ENCODE results near the gene DTL. TPM values are rescaled to one million over a fixed set of nuclear protein-coding genes. Genes with fewer than 3 reads are reported as not detected.
A peak's percentile ranks its signal among the peaks of the same experiment; 100 is the strongest.
"Not testable (repeated sequence)": the region's sequence is repeated elsewhere in the genome, so short reads cannot be mapped to it uniquely, and the experiment has no call there.

DTL gene
- total and polyA plus RNA-seq, 7 donors, result 0.36 to 4.4 (median 0.60) TPM; not detected in 2

- H3K36me3 ChIP-seq, result no peaks in the 10 kb centered on the region
- no peaks in the 10 kb centered on the region for H3K4me1 ChIP-seq
- H3K9me3 ChIP-seq, result no peaks in the 10 kb centered on the region
- no peaks in the 10 kb centered on the region for H3K27me3 ChIP-seq
- H3K27ac ChIP-seq, result no peak overlapping the region
- 91 to 94% methylated on average over 3 of the region's 3 CpGs for WGBS, 2 donors
- no peak for DNase-seq
- TF ChIP-seq EP300 (IDR thresholded peaks at IDR 0.05) (no peak), POLR2AphosphoS5 (IDR thresholded peaks at IDR 0.05) (no peak), POLR2A (IDR thresholded peaks at IDR 0.05) (no peak), CTCF (IDR thresholded peaks at IDR 0.05) (no peak)
- intact Hi-C loops (cut with DNase I), result no loop called here
- no peak overlapping the region for H3K4me3 ChIP-seq
Measured at GRCh38 chr1:212024469-212025149, 10.9 kb upstream of the DTL start.

- intact Hi-C loops (cut with DNase I), result not testable (repeated sequence)
Measured at GRCh38 chr1:212027727-212028126, 7.8 kb upstream of the DTL start.

GRCh38 chr1:212030936-212031528 lies 4.5 kb upstream of the DTL start:
- peaks cover 0 to 18% (median 12%) of the 10 kb centered on the region in 4 donors for H3K4me1 ChIP-seq
- no peak overlapping the region for H3K27ac ChIP-seq
- no peaks in the 10 kb centered on the region for H3K9me3 ChIP-seq
- H3K4me3 ChIP-seq, result no peak overlapping the region
- DNase-seq, result no peak
- no peaks in the 10 kb centered on the region for H3K36me3 ChIP-seq
- TF ChIP-seq POLR2A (IDR thresholded peaks at IDR 0.05) (no peak), EP300 (IDR thresholded peaks at IDR 0.05) (no peak), POLR2AphosphoS5 (IDR thresholded peaks at IDR 0.05) (peak in 1 of 4 donors; percentile 13), CTCF (IDR thresholded peaks at IDR 0.05) (no peak)
- 83 to 84% methylated on average over 1 of the region's 1 CpG for WGBS, 2 donors
- H3K27me3 ChIP-seq, result no peaks in the 10 kb centered on the region
- intact Hi-C loops (cut with DNase I), result loop anchor here (10.0 kb wide), 2 partner anchors 346 to 456 kb away; partner anchors contain the start of gene SLC30A1

More at GRCh38 chr1:212027727-212028126, 7.8 kb upstream of the DTL start:
- H3K9me3 ChIP-seq, H3K4me3 ChIP-seq, H3K27me3 ChIP-seq, DNase-seq, H3K36me3 ChIP-seq, H3K4me1 ChIP-seq, H3K27ac ChIP-seq: not testable (repeated sequence)
- 75 to 90% methylated on average over 10 of the region's 10 CpGs for WGBS, 2 donors

- H3K4me3 ChIP-seq, result peak overlapping the region; percentile 47 to 62 (median 58)
- peaks cover 0 to 22% (median 16%) of the 10 kb centered on the region in 4 donors for H3K4me1 ChIP-seq
- TF ChIP-seq POLR2A (IDR thresholded peaks at IDR 0.05) (no peak), POLR2AphosphoS5 (IDR thresholded peaks at IDR 0.05) (no peak), EP300 (IDR thresholded peaks at IDR 0.05) (no peak), CTCF (IDR thresholded peaks at IDR 0.05) (no peak)
- no peaks in the 10 kb centered on the region for H3K36me3 ChIP-seq
- intact Hi-C loops (cut with DNase I), result loop anchor here (1.0 to 10.0 kb wide), 6 partner anchors 202 to 573 kb away; partner anchors contain the start of genes ATF3, LPGAT1, NENF and PPP2R5A
- no peaks in the 10 kb centered on the region for H3K9me3 ChIP-seq
- no peak for DNase-seq
- WGBS, 2 donors, result 1 to 5% methylated on average over 13 of the region's 13 CpGs
- H3K27ac ChIP-seq, result peak overlapping the region; percentile 84 to 90 (median 86)
- no peaks in the 10 kb centered on the region for H3K27me3 ChIP-seq
Measured at GRCh38 chr1:212034516-212035122, 929 bp upstream of the DTL start.

Data from sigmoid colon (tissue), 7 donors.